Nephron (organoid): Measurements from ENCODE around the gene NCBP2L.

ENCODE experiments used
- H3K27ac Mint-ChIP-seq, 3 experiments: 2 replicates each; pipeline ENCODE4 v1.8.0; 2020; ENCODE audit warnings: mixed read lengths in 3 of 3, mild to moderate bottlenecking in 2 of 3, moderate library complexity in 1 of 3
- H3K27me3 Mint-ChIP-seq: 2 replicates; pipeline ENCODE4 v1.8.0; 2021; ENCODE audit warnings: low read depth, mild to moderate bottlenecking, moderate library complexity, mixed read lengths
- H3K36me3 Mint-ChIP-seq: 2 replicates; pipeline ENCODE4 v1.8.0; 2020; ENCODE audit warnings: low read depth, mixed read lengths
- H3K4me1 Mint-ChIP-seq: 2 replicates; pipeline ENCODE4 v1.8.0; 2020; ENCODE audit warnings: mixed read lengths
- H3K4me3 Mint-ChIP-seq, 3 experiments: 2 replicates each; pipeline ENCODE4 v1.8.0; 2020; ENCODE audit warnings: mild to moderate bottlenecking in 3 of 3, mixed read lengths in 3 of 3, moderate library complexity in 2 of 3
- H3K9me3 Mint-ChIP-seq: 2 replicates; pipeline ENCODE4 v1.8.0; 2020; ENCODE audit warnings: mixed read lengths
- CTCF ChIP-seq, 3 experiments: fragments of 200-600 bp; sonication (generic); IDR thresholded peaks; one replicate each; pipeline ENCODE4 v1.5.0; 2021; ENCODE audit warnings: antibody characterized with exemption in 3 of 3; ENCODE audit not compliant: unreplicated experiment in 3 of 3

The NCBP2L gene

GRCh38 chrX:107842715-107843400, 65.3 kb downstream of the NCBP2L start:
- Mint-ChIP-seq H3K36me3 (peaks cover 8% of the 10 kb centered on the region), H3K4me3 (no peak overlapping the region), H3K27ac (peak overlapping the region in 2 of 3 experiments; percentile 35 to 47), H3K27me3 (no peaks in the 10 kb centered on the region), H3K4me1 (peaks cover 11% of the 10 kb centered on the region), H3K9me3 (no peaks in the 10 kb centered on the region)
- TF ChIP-seq CTCF (IDR thresholded peaks at IDR 0.05; ENCODE audit: unreplicated experiment in 3 of 3), result no peak
